ENCODE results near the gene ANKRD63. TPM values are rescaled to one million over a fixed set of nuclear protein-coding genes. Genes with fewer than 3 reads are reported as not detected.

ANKRD63 gene
- total RNA-seq, 6 experiments from 2014 or later: not detected

- no peak for DNase-seq
- TF ChIP-seq, protein P1, sequence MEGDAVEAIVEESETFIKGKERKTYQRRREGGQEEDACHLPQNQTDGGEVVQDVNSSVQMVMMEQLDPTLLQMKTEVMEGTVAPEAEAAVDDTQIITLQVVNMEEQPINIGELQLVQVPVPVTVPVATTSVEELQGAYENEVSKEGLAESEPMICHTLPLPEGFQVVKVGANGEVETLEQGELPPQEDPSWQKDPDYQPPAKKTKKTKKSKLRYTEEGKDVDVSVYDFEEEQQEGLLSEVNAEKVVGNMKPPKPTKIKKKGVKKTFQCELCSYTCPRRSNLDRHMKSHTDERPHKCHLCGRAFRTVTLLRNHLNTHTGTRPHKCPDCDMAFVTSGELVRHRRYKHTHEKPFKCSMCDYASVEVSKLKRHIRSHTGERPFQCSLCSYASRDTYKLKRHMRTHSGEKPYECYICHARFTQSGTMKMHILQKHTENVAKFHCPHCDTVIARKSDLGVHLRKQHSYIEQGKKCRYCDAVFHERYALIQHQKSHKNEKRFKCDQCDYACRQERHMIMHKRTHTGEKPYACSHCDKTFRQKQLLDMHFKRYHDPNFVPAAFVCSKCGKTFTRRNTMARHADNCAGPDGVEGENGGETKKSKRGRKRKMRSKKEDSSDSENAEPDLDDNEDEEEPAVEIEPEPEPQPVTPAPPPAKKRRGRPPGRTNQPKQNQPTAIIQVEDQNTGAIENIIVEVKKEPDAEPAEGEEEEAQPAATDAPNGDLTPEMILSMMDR (IDR thresholded peaks at IDR 0.05): no peak
- Mint-ChIP-seq H3K4me3 (no peak overlapping the region), H3K36me3 (ENCODE audit: low read depth) (no peaks in the 10 kb centered on the region), H3K27ac (no peak overlapping the region), H3K27me3 (ENCODE audit: insufficient read depth) (peaks cover 14% of the 10 kb centered on the region), H3K9me3 (no peaks in the 10 kb centered on the region), H3K4me1 (ENCODE audit: low read depth) (peaks cover 37% of the 10 kb centered on the region)
These were observed 23.8 kb downstream of the ANKRD63 start for GRCh38 chr15:40259021-40259420.

- peaks cover 35% of the 10 kb centered on the region for H3K4me1 Mint-ChIP-seq (ENCODE audit: low read depth)
- H3K4me3 Mint-ChIP-seq: no peak overlapping the region
- H3K27me3 Mint-ChIP-seq (ENCODE audit: insufficient read depth): peaks cover 19% of the 10 kb centered on the region
- no peak for DNase-seq
- no peaks in the 10 kb centered on the region for H3K9me3 Mint-ChIP-seq
- TF ChIP-seq, protein P1 (IDR thresholded peaks at IDR 0.05): no peak
- no peaks in the 10 kb centered on the region for H3K36me3 Mint-ChIP-seq (ENCODE audit: low read depth)
- no peak overlapping the region for H3K27ac Mint-ChIP-seq
These were observed 24.3 kb downstream of the ANKRD63 start for GRCh38 chr15:40258544-40258943.

DNA sequence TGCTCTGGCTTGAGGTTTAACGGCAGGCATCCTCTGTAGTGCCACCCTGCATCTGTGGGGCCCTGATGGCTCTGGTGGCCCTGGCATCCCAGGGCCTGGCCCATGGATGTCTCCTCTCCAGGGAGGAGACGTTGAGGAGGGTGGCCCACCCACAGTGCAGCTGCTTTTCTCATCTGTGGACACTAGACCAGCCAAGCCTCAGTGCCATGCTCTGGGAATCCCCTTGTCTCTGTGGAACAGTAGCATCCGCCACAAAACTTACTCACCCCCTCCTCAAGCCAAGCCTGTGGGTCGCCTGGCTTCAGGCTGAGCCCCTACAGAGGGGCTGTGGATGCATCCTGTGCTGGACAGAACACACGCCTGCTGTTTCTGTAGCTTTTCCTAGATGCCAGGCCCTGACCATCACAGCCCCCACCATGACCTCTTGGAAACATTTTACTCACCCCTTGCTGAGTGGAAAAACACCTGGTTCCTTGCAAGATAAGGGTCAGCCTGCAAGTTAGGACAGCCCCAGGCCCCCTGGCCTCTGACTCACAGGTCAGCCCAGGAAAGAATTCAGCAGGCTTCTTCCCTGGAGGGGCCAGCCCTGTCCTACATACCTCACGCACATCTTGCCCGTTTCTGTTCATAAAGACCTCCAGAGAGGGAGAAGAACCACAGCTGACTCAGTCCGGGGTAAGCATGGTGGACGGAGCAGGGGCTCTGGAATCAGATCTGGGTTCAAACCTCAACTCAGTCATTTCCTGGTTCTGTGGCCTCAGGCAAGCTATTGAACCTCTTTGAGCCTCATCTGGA lies 25.0 kb downstream of the ANKRD63 start:
- no peaks in the 10 kb centered on the region for H3K9me3 Mint-ChIP-seq
- no peak overlapping the region for H3K4me3 Mint-ChIP-seq
- TF ChIP-seq, protein P1 (IDR thresholded peaks at IDR 0.05): no peak
- peaks cover 24% of the 10 kb centered on the region for H3K27me3 Mint-ChIP-seq (ENCODE audit: insufficient read depth)
- no peak overlapping the region for H3K27ac Mint-ChIP-seq
- DNase-seq: peak; percentile 29
- H3K4me1 Mint-ChIP-seq (ENCODE audit: low read depth): peaks cover 28% of the 10 kb centered on the region
- no peaks in the 10 kb centered on the region for H3K36me3 Mint-ChIP-seq (ENCODE audit: low read depth)

DNA sequence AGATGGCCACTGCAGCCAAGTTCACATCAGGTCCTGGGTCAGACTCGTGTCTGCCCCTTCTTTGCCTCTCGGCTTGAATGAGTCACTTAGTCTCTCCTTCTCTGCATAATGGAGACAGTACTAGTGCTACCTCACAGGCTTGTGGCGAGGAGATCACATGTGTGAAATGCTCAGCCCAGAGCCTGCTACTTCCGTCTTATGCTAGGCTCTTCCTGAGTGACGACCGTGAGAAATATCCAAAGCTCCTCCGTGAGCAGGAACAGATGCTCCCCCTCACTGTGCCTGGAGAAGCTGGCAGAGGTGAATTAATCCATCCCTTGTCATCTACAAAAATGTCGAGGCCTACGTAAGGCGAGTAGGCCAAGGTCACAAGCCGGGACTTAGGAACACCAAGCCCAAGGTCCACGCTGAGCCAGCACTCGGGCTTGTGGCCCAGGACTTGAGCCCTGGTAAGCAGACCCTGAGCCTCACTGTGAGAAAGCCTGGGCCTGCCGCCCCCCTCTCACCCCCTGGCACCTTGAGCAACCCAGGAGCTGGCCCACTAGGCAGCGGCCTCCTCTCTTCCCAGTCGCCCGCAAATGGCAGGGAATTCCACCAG lies 26.1 kb downstream of the ANKRD63 start:
- Mint-ChIP-seq H3K4me1 (ENCODE audit: low read depth) (peaks cover 23% of the 10 kb centered on the region), H3K4me3 (no peak overlapping the region), H3K9me3 (no peaks in the 10 kb centered on the region), H3K27me3 (ENCODE audit: insufficient read depth) (peaks cover 25% of the 10 kb centered on the region), H3K27ac (no peak overlapping the region), H3K36me3 (ENCODE audit: low read depth) (no peaks in the 10 kb centered on the region)
- no peak for DNase-seq
- TF ChIP-seq, protein P1 (IDR thresholded peaks at IDR 0.05): no peak

DNA sequence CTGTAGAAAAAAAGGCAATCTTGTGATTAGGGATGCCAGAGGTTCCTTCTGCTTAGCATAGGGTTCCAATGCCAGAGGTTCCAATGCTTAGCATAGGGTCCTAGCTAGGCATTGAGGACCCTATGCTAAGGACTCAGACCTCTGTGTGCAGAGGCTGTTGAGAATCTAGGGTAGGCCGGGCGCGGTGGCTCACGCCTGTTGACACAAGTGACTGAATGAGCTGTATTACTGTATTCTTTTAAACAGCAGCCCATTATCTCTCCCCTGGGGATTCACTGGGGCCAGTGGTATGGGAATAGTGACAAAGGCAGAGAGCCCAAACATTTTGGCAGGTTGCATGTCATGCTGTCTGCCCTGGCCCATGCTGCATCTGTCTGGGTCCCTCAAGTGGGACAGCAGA lies 27.8 kb downstream of the ANKRD63 start:
- H3K27me3 Mint-ChIP-seq (ENCODE audit: insufficient read depth): peaks cover 37% of the 10 kb centered on the region
- H3K4me1 Mint-ChIP-seq (ENCODE audit: low read depth): peaks cover 26% of the 10 kb centered on the region
- no peaks in the 10 kb centered on the region for H3K9me3 Mint-ChIP-seq

More for the DNA sequence above, 27.8 kb downstream of the ANKRD63 start:
- DNase-seq: no peak
- Mint-ChIP-seq H3K4me3 (no peak overlapping the region), H3K27ac (no peak overlapping the region), H3K36me3 (ENCODE audit: low read depth) (no peaks in the 10 kb centered on the region)
- TF ChIP-seq, protein P1 (IDR thresholded peaks at IDR 0.05): no peak
